GM19395 (cell line): Measurements from ENCODE around the gene AMZ2.

Source experiments
- ATAC-seq: cut with Tn5 transposase; IDR thresholded peaks from one replicate; pipeline ENCODE4 v1.9.1; 2021; ENCODE audit warnings: mild to moderate bottlenecking, moderate library complexity; ENCODE audit not compliant: unreplicated experiment

The AMZ2 gene

DNA sequence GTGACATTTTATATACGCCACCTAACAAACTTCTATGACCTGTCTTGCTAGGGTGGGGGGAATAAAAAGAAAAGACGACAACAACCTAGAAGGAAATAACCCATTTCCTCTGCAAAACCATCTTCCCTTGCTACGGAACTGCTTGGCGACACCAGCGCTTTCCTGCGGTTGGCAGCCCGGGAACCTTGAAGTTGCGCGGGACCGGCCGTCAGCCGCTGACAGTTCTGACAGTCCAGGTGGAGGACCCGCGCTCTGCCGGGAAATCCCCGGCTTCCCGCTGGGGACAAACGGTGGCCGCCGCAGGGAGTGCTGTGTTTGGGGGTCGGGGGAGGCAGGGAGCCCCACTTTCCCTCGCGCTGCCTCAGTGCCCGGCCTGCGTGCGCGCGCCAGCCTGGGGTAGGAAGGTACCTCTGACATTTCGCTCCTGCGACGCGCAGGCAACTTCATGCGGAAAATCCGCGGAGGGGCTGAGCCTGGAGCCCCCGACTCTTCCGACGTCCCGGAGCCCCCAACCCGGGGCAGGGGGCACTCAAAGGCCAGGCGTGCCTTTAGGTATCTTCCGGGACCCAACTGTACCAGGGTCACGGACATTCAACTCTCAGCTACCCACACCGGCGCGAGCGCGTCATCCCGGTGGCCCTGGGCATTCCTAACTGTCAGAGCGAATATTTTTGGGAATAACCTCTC is 42.6 kb downstream of the AMZ2 start:
- ATAC-seq, result no peak

DNA sequence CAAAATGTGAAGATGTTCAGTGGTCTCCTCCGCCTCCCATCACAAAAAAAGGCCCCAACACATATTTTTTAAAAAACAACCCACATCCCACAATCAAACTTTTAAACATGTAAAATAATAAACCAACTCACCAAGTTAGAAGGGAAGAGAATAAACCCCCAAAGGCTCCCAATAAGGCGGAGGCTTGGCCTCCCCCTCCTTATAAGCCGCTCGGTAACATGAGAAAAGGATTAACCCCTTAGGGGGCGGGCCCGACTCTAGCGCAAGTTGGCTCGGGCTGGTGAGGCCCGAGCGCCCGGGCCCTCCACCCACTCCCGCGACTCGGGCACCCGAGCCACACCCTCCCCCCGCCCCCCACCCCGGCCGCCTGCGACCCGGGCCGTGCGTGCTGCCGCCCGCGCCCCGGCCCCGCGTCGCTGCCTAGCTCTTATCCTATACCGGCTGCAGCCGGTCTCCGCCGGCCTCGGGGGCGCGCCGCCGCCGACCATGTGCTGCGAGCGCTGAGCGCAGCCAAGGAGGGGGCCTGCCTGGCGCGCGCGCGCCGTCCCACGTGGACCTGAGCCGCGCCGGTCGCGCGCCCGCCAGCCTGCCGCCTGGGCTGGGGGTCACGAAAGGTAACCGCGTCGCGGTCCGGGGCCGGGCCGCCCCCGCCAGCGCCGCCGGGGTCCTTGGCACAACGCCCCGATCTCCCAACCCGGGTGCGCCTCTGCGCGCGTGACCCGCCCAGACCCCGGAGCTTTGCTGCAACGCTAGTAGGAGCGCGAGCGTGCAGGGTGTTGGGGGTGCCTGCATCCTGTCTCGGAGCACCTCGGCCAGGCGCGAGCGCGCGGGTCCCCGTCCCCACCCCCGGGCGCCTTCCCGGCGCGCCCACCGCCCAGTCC is 43.4 kb downstream of the AMZ2 start, which contains the start of the genes ARSG and SLC16A6:
TSS of gene ARSG (plus strand) at position 541 of the 881 bp plus-strand sequence. CDS start 15,999 bp downstream, outside the sequence.
TSS of gene SLC16A6 (minus strand) at position 173 of the 881 bp plus-strand sequence. CDS start 12,807 bp downstream, outside the sequence.
- peak; percentile 44 for ATAC-seq

DNA sequence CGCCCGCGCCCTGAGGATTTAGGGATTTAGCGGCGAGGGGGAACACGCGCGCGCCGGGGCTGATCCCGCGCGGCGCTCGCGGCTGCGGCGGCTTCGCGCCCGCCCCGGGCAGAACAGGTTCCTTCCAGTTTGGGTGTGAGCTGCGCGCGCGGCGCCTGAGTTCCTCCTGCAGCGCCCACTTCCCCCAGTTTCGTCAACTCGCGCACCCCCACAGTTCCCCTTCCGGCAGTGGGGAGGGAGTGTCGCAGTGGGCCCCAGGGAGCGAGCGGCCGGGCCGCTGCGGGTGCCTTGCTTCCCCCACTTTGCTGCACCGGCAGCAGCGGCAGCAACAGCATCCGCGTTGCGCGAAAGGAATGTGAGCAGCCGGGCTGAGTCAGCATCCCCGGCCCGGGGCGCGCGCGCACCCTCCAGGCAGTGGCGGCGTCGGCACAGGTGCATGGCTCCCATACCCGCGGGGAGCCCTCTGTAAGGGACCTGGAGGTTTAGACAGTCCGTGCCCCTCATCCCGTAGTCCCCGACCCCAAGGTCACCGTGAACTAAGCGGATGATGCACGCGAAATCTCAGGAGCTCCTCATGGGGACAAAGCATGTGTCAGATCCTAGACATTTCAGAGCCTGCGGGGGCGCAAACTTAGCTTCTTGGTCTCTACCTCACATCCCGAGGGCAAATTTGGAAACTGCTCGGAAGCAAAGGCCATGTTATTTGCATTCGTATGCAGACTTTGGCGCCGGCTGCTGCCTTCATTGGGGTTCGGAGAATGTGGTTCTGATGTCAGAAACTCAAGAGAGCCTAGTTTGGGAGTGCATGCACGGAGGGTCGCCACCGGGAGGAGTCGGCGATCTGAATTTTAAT is 44.2 kb downstream of the AMZ2 start:
- peak; percentile 68 for ATAC-seq

- ATAC-seq, result no peak
Measured at GRCh38 chr17:68292689-68293040, 44.8 kb downstream of the AMZ2 start.

DNA sequence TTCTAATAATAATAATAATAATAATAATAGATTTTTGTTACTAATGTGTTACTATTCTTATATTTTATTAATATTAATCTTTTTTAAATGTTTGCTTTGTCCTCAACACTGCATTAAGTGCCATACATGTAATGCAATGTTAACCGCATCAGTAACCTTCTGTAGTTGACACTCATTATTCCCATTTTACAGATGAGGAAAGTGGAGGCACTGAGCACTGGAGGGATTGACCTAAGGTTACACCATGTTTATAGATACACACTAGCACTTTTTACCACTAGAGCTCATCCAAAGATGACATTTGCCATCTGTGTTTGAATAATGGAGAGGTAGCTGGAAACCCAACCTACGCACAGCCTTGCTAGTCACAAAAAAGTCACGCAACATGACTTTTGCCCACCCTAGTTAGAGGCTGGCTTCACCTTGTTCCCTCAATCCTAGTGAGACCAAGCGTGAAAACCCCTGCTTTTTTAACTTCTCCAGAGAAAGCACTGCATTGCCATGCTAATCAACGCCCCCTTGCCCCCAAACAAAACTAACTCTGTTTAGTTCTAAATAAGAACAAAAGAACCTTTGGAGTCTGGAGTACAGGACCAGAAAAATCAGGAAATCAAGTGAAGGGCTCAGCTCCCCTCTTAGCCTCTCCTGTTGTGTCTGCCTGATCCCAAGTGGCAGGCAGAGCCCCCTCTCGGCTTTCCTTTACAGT is 45.8 kb downstream of the AMZ2 start:
- no peak for ATAC-seq

DNA sequence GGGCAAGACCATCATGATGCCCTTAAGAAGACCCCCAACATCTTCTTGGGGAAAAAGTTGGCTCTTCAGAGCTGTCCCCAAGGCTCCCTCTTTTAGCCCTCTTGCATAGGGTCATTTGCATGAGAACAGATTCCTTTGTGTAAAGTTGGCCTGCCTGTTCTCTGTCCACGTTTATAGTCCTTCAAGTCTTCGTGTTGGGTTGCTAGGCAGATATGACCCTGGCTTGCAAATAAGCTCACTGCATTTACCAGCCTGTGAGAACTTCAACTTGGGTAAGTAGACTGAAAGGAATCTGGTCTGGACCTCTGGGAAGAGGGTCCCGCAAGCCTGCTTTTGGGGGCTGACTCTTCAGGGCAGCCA is 46.3 kb downstream of the AMZ2 start:
- no peak for ATAC-seq

DNA sequence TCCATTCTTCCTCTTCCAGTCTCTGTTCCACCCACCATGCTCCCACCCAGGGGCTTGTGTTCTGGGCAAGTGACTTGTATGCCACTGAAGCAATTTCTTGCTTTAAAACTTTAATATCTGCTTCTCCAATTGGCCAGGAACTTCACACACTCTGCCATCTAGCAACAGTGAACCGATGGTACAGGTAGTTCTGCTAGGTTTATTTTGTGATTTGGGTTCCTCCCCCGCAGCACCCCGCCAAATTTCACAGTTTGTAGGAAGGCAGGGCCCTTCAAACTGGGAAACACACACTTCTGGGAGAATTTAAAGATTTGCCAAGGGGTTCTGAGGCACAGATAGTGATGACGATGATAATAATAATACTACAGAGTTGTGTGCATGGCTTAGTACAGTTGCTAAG is 46.8 kb downstream of the AMZ2 start:
- no peak for ATAC-seq

DNA sequence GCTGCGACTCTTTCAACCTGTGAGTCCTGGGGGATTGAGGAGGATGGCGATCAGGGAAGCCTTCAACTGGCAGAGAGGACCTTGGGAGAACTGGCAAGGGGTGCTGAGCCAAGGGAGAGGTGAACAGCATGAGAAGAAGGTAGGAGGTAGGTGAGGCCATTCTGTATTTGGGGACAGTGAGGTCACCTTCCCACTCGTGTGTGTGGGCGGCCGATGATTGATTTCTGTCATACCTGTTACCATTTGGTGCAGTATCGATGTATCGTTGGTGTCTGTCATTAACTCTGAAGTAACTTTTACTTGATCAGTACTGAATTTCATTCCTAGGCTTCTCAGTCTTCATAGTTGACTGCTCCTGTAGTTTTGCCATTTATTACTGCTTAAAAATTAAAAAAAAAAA is 47.2 kb downstream of the AMZ2 start:
- no peak for ATAC-seq

DNA sequence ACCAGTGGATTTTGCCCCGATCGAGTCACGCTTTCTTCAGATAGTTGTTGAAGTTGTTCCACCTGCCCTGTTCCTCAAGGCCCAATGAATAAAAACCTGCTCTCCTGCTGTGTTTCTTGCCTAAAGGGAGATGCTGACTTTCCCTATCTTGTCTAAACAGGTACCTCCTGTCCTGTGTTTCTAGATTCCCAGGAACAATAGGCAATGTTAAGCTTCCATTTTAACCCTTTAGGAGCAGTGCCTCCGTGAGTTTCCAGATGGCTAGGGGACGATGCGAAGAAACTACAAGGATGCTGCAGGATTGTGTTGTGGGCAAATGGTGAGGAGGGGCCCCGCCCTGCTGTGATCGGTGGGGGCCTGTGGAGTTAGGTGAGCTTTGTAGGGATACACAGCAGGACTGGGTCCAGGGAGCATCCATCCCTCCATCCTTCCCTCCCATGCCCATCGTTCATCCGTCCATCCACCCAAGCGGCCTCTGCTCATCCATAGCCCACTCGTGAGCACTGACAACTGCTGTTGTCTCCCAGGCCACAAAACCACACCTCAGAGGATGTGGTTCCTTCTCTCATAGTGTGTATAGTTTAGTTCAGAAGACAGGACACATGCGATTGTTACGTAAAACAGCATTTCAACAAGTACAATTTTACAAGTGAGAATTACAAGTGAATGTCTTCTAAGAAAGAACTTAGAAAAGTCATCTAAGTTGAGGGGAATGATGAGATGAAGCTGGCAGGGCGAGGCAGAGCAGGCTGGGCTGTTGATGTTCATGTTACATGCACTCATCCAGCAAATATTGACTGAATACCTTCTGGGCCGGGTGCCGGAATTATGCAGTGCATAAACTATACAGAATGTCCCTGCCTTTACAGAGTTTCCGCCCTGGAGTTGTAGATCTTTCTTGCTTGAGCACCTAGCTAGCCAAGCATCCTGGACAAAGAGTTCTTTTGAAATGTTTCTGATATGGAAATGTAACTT is 48.7 kb downstream of the AMZ2 start:
- no peak for ATAC-seq

DNA sequence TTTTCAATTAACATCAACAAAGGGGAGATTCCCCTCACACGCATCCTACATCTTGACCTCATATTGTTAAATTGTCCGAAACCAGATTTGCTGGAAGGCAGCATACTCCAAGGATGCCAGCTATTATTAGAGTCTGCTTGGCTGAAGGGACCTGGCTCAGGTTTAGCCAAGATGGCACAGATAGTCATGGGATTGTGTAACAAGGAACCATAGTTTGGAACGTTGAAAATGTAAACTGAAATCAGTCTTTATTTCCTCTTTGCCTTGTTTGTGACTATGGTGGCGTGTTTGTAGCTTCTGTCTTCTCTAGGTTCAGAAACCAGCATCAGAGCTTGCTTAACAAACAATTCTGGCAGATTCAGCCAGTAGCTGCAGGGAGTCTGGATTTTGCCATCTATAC is 49.4 kb downstream of the AMZ2 start:
- no peak for ATAC-seq

DNA sequence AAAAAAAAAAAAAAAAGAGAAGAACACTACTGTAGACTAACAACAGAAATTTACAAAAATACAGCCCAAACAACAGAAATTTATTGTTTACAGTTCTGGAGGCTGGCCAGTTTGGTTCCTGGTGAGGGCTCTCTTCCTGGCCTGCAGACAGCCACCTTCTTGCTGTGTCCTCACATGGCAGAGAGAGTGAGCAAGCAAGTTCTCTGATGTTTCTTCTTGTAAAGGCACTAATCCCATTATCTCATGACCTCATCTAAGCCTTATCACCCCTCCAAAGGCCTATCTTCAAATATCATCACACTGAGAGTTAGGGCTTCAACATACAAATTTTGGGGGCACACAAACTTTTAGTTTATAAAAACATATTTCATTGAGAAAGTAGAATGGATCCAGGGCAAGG is 50.8 kb downstream of the AMZ2 start:
- ATAC-seq, result no peak

DNA sequence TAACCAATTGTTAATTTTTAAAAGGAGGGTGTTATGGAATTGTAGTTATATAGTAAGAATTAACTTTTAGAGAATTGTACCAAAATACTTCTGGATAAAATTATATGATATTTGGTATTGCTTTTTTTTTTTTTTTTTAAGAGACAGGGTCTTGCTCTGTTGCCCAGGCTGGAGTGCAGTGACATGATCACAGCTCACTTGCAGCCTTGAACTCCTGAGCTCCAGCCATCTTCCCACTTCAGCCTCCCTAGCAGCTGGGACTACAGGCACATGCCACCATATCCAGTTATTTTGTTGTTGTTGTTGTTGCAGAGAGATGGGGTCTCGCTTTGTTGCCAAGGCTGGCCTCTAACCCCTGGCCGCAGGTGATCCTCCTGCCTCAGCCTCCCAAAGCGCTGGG is 52.0 kb downstream of the AMZ2 start:
- ATAC-seq, result no peak

DNA sequence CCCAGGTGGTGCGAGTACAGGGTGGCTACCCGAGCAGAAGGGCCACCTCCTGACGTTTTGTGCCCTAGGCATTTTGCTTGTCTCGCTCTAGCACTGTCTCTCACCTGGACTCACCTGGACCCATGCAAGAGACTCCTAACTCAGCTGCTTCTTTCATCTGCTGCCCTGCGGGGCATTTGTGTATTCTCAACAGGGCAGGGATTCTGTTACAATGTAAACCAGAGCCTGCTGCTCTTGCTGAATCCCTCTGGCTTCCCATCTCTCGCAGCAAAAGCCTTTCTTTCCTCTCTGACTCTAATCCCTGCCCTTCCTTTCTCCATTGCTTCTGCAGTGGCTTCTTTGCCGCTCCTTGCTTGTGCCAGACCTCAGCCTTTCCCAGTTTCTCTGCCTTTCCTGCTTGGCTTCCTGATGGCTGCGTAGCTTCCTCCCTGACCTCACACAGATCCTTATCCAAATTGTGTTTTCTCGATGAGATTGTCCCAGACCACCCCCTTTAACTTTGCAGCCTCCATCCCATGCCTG is 53.7 kb downstream of the AMZ2 start:
- no peak for ATAC-seq

GRCh38 chr17:68302066-68302564 is 54.3 kb downstream of the AMZ2 start:
- no peak for ATAC-seq

DNA sequence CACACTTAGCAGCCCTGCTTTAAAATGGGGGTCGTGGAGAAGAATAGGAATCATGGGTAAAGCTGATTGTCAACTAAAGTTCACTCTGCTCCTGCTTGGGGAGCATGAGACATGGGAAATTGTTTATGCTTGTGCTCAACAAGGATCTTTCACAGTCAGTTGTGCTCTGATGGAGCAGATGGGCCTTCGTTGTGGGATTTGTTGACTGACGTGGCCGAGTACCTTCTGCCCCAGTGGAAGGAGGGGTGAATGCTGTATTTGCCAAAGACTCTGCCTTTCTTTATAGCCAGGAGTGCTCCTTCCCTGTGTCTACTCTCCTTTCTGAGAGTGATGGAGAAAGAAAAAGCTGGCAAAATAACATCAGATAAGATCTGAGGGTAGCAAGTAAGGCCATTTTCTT is 54.8 kb downstream of the AMZ2 start:
- ATAC-seq, result no peak

GRCh38 chr17:68304706-68305105 is 56.9 kb downstream of the AMZ2 start:
- no peak for ATAC-seq

GRCh38 chr17:68305142-68305541 is 57.3 kb downstream of the AMZ2 start:
- ATAC-seq, result no peak
